Keratinocyte (primary cell): ENCODE data around the gene LRRC51. TPM values are rescaled to one million over a fixed set of nuclear protein-coding genes. Genes with fewer than 3 reads are reported as not detected.

Experiments used
- DNase-seq: peaks from one replicate; pipeline ENCODE4 v3.0.0-alpha.2; 2011; ENCODE audit warnings: low read depth, missing footprints, low spot score
- FAIRE-seq: peaks from 2 replicates; lab custom pipeline; 2011; peaks lifted over from hg19 to GRCh38; lab: Jason Lieb, UNC
- H2AFZ ChIP-seq: 2 replicates; pipeline ENCODE4 v1.6.0; 2012; ENCODE audit warnings: low read length, control low read depth, inconsistent platforms; ENCODE audit not compliant: control insufficient read depth
- H3K27ac ChIP-seq: 2 replicates; pipeline ENCODE4 v1.5.1; 2011; ENCODE audit warnings: low read length; ENCODE audit not compliant: control insufficient read depth, insufficient read depth
- H3K27me3 ChIP-seq: 3 replicates; pipeline ENCODE4 v1.6.0; 2011; ENCODE audit warnings: low read length; ENCODE audit not compliant: control insufficient read depth, insufficient read depth; ENCODE audit errors: extremely low read depth
- H3K36me3 ChIP-seq, 2 experiments: 2 replicates in 1 of 2; 3 replicates in 1 of 2; pipeline ENCODE4 v1.5.1; 2011; ENCODE audit warnings: low read length in 2 of 2, mild to moderate bottlenecking in 1 of 2; ENCODE audit not compliant: control insufficient read depth in 2 of 2, insufficient read depth in 2 of 2; ENCODE audit errors: extremely low read depth in 1 of 2
- H3K4me1 ChIP-seq: 3 replicates; pipeline ENCODE4 v1.5.1; 2011; ENCODE audit warnings: low read length; ENCODE audit not compliant: control insufficient read depth, insufficient read depth; ENCODE audit errors: extremely low read depth
- H3K4me2 ChIP-seq: 3 replicates; pipeline ENCODE4 v1.6.0; 2011; ENCODE audit warnings: low read depth, low read length; ENCODE audit not compliant: control insufficient read depth, insufficient read depth; ENCODE audit errors: extremely low read depth
- H3K4me3 ChIP-seq, 3 experiments: fragments of 200-600 bp in 1 of 3; sonication (generic) in 1 of 3; 2 replicates in 2 of 3; 3 replicates in 1 of 3; pipeline ENCODE4 v1.5.1; 2011 to 2016; ENCODE audit warnings: low read length in 3 of 3, mild to moderate bottlenecking in 3 of 3, control low read depth in 2 of 3, inconsistent platforms in 1 of 3, low read depth in 1 of 3, mixed read lengths in 1 of 3, mixed run types in 1 of 3, moderate library complexity in 1 of 3; ENCODE audit not compliant: control insufficient read depth in 2 of 3, insufficient read depth in 2 of 3; ENCODE audit errors: extremely low read depth in 1 of 3
- H3K79me2 ChIP-seq: 2 replicates; pipeline ENCODE4 v1.6.0; 2012; ENCODE audit warnings: low read length; ENCODE audit not compliant: control insufficient read depth, insufficient read depth
- H3K9ac ChIP-seq: 3 replicates; pipeline ENCODE4 v1.6.0; 2011; ENCODE audit warnings: low read length; ENCODE audit not compliant: control insufficient read depth, insufficient read depth; ENCODE audit errors: extremely low read depth
- H3K9me1 ChIP-seq: 3 replicates; pipeline ENCODE4 v1.6.0; 2011; ENCODE audit warnings: low read length; ENCODE audit not compliant: control insufficient read depth, insufficient read depth; ENCODE audit errors: extremely low read depth
- H3K9me3 ChIP-seq: 2 replicates; pipeline ENCODE4 v1.5.1; 2012; ENCODE audit warnings: low read depth, low read length; ENCODE audit not compliant: control insufficient read depth
- H4K20me1 ChIP-seq: 3 replicates; pipeline ENCODE4 v1.6.0; 2011; ENCODE audit warnings: low read length; ENCODE audit not compliant: control insufficient read depth, insufficient read depth; ENCODE audit errors: extremely low read depth
- EZH2 ChIP-seq: IDR thresholded peaks from one replicate; pipeline ENCODE4 v1.6.1; 2012; ENCODE audit warnings: inconsistent platforms, mild to moderate bottlenecking, low read length, moderate library complexity
- dilution Hi-C: fragments of 300-500 bp; cut with MboI; formaldehyde crosslinking; loops from one replicate; pipeline ENCODE4 v1.7.0; 2020; ENCODE audit warnings: low sequenced_read_pairs; ENCODE audit not compliant: extremely low pct_ligation_motif_present
- polyA plus RNA-seq, 5 experiments: library from polyadenylated mRNA; depleted of rRNA in 3 of 5; stranded (reverse) in 3 of 5; stranded (forward) in 1 of 5; unstranded in 1 of 5; fragments of >200 nt; gene quantifications; 1 replicate in 1 of 5; 2 replicates in 3 of 5; 3 replicates in 1 of 5; pipeline versions ENCODE4 v1.2.1 to v1.2.3, GENCODE V29; 2011 to 2012; ENCODE audit warnings: missing spikeins in 2 of 5, low read depth in 1 of 5, low replicate concordance in 1 of 5
- TF ChIP-seq, protein P1 (sequence below), 3 experiments: IDR thresholded peaks in 1 of 3; conservative IDR thresholded peaks in 1 of 3; optimal IDR thresholded peaks in 1 of 3; 2 replicates in 2 of 3; 3 replicates in 1 of 3; pipeline versions ENCODE3 to v1.5.1; 2011; ENCODE audit warnings: low read length in 3 of 3, mild to moderate bottlenecking in 3 of 3, moderate library complexity in 2 of 3, control low read depth in 1 of 3, inconsistent platforms in 1 of 3; ENCODE audit not compliant: insufficient read depth in 2 of 3; ENCODE audit errors: extremely low read depth in 1 of 3

The LRRC51 gene
- polyA plus RNA-seq, 1 donor (not counting 4 experiments of a cell fraction or from before 2014, with no cell fraction given) = 5.2 TPM

DNA sequence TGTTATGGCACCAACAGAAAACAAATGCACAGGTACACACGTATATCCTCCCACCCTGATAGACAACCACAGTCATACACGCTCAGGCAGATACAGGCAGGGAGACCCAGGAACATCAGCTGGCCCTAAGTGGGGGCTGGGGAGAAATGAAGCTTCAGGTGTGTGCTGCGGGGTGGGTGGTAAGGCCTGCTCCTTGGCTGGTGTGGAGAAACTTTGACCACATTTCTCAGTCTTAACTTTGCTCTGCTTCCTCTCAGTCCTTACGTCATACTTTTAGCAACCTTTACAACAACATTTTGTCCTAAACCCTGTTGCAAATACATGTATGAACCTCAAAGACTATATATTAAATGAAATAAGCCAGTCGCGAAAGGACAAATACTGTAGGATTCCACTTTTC, 38.5 kb downstream of the LRRC51 start:
- peaks cover 4 to 14% of the 10 kb centered on the region in 2 experiments for H3K36me3 ChIP-seq
- H4K20me1 ChIP-seq = no peaks in the 10 kb centered on the region
- H3K79me2 ChIP-seq = peaks cover 4% of the 10 kb centered on the region
- DNase-seq (no peak), FAIRE-seq (no peak)
- no peak overlapping the region for H3K9ac ChIP-seq
- TF ChIP-seq, protein P1, sequence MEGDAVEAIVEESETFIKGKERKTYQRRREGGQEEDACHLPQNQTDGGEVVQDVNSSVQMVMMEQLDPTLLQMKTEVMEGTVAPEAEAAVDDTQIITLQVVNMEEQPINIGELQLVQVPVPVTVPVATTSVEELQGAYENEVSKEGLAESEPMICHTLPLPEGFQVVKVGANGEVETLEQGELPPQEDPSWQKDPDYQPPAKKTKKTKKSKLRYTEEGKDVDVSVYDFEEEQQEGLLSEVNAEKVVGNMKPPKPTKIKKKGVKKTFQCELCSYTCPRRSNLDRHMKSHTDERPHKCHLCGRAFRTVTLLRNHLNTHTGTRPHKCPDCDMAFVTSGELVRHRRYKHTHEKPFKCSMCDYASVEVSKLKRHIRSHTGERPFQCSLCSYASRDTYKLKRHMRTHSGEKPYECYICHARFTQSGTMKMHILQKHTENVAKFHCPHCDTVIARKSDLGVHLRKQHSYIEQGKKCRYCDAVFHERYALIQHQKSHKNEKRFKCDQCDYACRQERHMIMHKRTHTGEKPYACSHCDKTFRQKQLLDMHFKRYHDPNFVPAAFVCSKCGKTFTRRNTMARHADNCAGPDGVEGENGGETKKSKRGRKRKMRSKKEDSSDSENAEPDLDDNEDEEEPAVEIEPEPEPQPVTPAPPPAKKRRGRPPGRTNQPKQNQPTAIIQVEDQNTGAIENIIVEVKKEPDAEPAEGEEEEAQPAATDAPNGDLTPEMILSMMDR (optimal IDR thresholded peaks at IDR 0.05 in 1 of 3, IDR thresholded peaks at IDR 0.05 in 1 of 3, conservative IDR thresholded peaks at IDR 0.05 in 1 of 3; ENCODE audit: extremely low read depth in 1 of 3, insufficient read depth in 2 of 3, low read length in 3 of 3) = no peak
- no peak for TF ChIP-seq EZH2
- no peak overlapping the region for H2AFZ ChIP-seq
- no peak overlapping the region for H3K27ac ChIP-seq
- peaks cover 31% of the 10 kb centered on the region for H3K4me1 ChIP-seq
- dilution Hi-C loops = no loop called here
- H3K4me2 ChIP-seq = no peak overlapping the region
- no peak overlapping the region for H3K4me3 ChIP-seq
- no peaks in the 10 kb centered on the region for H3K9me3 ChIP-seq
- H3K9me1 ChIP-seq = no peaks in the 10 kb centered on the region
- H3K27me3 ChIP-seq = no peaks in the 10 kb centered on the region

DNA sequence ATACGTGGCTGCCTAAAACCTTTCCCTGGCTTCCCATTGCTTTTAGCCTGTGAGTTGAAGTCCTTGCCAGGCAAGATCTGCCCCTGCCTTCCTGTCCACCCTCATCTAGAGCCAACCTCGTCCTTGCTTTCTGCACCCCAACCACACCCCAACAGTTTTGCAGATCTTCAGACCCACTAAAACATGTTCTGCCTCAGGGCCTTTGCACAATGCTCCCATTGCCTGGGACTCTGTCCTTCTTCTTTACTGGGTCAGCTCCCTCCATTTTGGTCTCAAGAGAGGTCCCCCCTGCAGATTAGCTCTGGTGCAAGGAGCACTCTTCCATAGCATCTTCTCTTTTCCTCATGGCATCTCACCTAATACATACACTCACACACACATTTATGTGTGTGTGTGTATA, 40.3 kb downstream of the LRRC51 start:
- H3K4me3 ChIP-seq = no peak overlapping the region
- H3K27ac ChIP-seq = no peak overlapping the region
- dilution Hi-C loops = no loop called here
- H3K79me2 ChIP-seq = peaks cover 2% of the 10 kb centered on the region
- peaks cover 4 to 16% of the 10 kb centered on the region in 2 experiments for H3K36me3 ChIP-seq
- FAIRE-seq = no peak
- H3K4me2 ChIP-seq = no peak overlapping the region
- no peaks in the 10 kb centered on the region for H3K9me3 ChIP-seq
- H4K20me1 ChIP-seq = no peaks in the 10 kb centered on the region
- no peak for DNase-seq
- no peak for TF ChIP-seq EZH2
- TF ChIP-seq, protein P1 (optimal IDR thresholded peaks at IDR 0.05 in 1 of 3, IDR thresholded peaks at IDR 0.05 in 1 of 3, conservative IDR thresholded peaks at IDR 0.05 in 1 of 3; ENCODE audit: extremely low read depth in 1 of 3, insufficient read depth in 2 of 3, low read length in 3 of 3) = no peak
- no peak overlapping the region for H2AFZ ChIP-seq
- no peak overlapping the region for H3K9ac ChIP-seq
- H3K27me3 ChIP-seq = no peaks in the 10 kb centered on the region
- H3K4me1 ChIP-seq = peaks cover 14% of the 10 kb centered on the region
- no peaks in the 10 kb centered on the region for H3K9me1 ChIP-seq
